Large intestine (tissue), 12 donors: ENCODE measurements around the gene ZFX. TPM values are rescaled to one million over a fixed set of nuclear protein-coding genes. Genes with fewer than 3 reads are reported as not detected.
"Not testable (repeated sequence)": the region's sequence is repeated elsewhere in the genome, so short reads cannot be mapped to it uniquely, and the experiment has no call there.

Source experiments
- DNase-seq, 2 donors: peaks; one replicate each; pipeline versions ENCODE4 v3.0.0 to v3.0.0-alpha.2; 2013
- H3K27ac ChIP-seq: one replicate; pipeline ENCODE4 v1.5.1; 2013; ENCODE audit warnings: low read length
- H3K27me3 ChIP-seq: 2 replicates; pipeline ENCODE4 v1.6.1; 2013; ENCODE audit warnings: low read length; ENCODE audit not compliant: control insufficient read depth, insufficient read depth
- H3K36me3 ChIP-seq: 2 replicates; pipeline ENCODE4 v1.6.1; 2013; ENCODE audit warnings: low read length; ENCODE audit not compliant: control insufficient read depth, insufficient read depth
- H3K4me1 ChIP-seq: one replicate; pipeline ENCODE4 v1.6.1; 2013; ENCODE audit warnings: low read length; ENCODE audit not compliant: control insufficient read depth, insufficient read depth
- H3K4me3 ChIP-seq: one replicate; pipeline ENCODE4 v1.5.1; 2013; ENCODE audit warnings: low read length
- H3K9me3 ChIP-seq: one replicate; pipeline ENCODE4 v1.6.1; 2013; ENCODE audit warnings: mild to moderate bottlenecking, low read depth, low read length, moderate library complexity; ENCODE audit not compliant: control insufficient read depth
- WGBS: methylation state at CpG from one replicate; pipeline ENCODE4 v1.1.5; 2013; ENCODE audit warnings: low lambda C conversion rate; ENCODE audit not compliant: insufficient coverage; 5-methylcytosine and 5-hydroxymethylcytosine counted together
- long read RNA-seq, 11 donors: transcript quantifications; one replicate each; lab custom pipeline, GENCODE V29; 2026
- polyA plus RNA-seq: library from polyadenylated mRNA; unstranded; fragments of 120-200 nt; gene quantifications from one replicate; pipeline ENCODE4 v1.2.1, GENCODE V29; 2013

ZFX gene
- 20.7 TPM for polyA plus RNA-seq
- long read RNA-seq, donor 1, full-length matches to known transcripts, result 2 of 2 reads
- long read RNA-seq, donor 1, partial matches to known transcripts, result 0 of 2 reads
- long read RNA-seq, donor 1, other reads (novel, unspliced or antisense), result 0 of 2 reads
- long read RNA-seq, donor 2, full-length matches to known transcripts, result 1 of 1 reads
- long read RNA-seq, donor 2, partial matches to known transcripts, result 0 of 1 reads
- long read RNA-seq, donor 2, other reads (novel, unspliced or antisense), result 0 of 1 reads
- long read RNA-seq, donor 3, partial matches to known transcripts, result 7 of 8 reads
- long read RNA-seq, donor 3, other reads (novel, unspliced or antisense), result 0 of 8 reads
- long read RNA-seq, donor 4, result 0 reads
- long read RNA-seq, donor 5, full-length matches to known transcripts, result 2 of 2 reads
- long read RNA-seq, donor 5, partial matches to known transcripts, result 0 of 2 reads
- long read RNA-seq, donor 5, other reads (novel, unspliced or antisense), result 0 of 2 reads
- long read RNA-seq, donor 6, partial matches to known transcripts, result 0 of 2 reads
- long read RNA-seq, donor 6, other reads (novel, unspliced or antisense), result 0 of 2 reads
- long read RNA-seq, donor 7, result 0 reads
- long read RNA-seq, donor 8, partial matches to known transcripts, result 0 of 1 reads
- long read RNA-seq, donor 8, other reads (novel, unspliced or antisense), result 0 of 1 reads
- long read RNA-seq, donor 9, result 0 reads
- long read RNA-seq, donor 10, result 0 reads
- long read RNA-seq, donor 11, partial matches to known transcripts, result 22 of 23 reads
- long read RNA-seq, donor 11, other reads (novel, unspliced or antisense), result 0 of 23 reads

- H3K27ac ChIP-seq, result peak within 1 kb of the TSS; percentile 94
- H3K27me3 ChIP-seq, result no peaks in the 10 kb centered on the region
- H3K4me1 ChIP-seq, result peaks cover 11% of the 10 kb centered on the region
- H3K9me3 ChIP-seq, result no peaks in the 10 kb centered on the region
- H3K36me3 ChIP-seq, result no peaks in the 10 kb centered on the region
- no CpG with 5 or more reads among the region's 104 CpGs for WGBS
- H3K4me3 ChIP-seq, result peak within 1 kb of the TSS; percentile 85
- DNase-seq, result peak in 1 of 2 donors; percentile 63
Observed at GRCh38 chrX:24149351-24150050, at the start of gene ZFX. TSS of gene ZFX (plus strand) at chrX:24149729. CDS start at chrX:24172743, 23,014 bp downstream.

DNA sequence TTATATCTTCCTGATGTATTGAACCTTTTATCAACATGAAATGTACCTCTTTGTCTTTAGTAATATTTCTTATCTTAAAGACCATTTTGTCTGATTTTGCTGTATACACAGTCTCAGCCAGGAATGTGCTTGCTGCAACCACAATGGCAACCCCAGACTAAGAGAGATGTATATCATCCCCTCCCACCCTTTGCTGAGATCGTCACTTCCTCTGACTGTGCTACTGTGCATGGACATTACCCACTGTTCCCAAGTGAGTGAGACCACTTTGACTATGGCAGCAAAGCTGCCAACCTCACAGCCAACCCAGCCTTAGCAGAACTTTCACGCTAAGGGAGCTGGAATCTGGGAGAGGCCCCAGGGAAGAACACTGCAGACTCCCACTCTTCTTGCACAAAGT is 48.8 kb upstream of the ZFX start:
- no CpG with 5 or more reads among the region's 2 CpGs for WGBS
- Histone ChIP-seq H3K27me3 (no peaks in the 10 kb centered on the region), H3K4me1 (no peaks in the 10 kb centered on the region), H3K27ac (no peak overlapping the region), H3K36me3 (no peaks in the 10 kb centered on the region), H3K9me3 (no peaks in the 10 kb centered on the region), H3K4me3 (no peak overlapping the region)
- no peak for DNase-seq

DNA sequence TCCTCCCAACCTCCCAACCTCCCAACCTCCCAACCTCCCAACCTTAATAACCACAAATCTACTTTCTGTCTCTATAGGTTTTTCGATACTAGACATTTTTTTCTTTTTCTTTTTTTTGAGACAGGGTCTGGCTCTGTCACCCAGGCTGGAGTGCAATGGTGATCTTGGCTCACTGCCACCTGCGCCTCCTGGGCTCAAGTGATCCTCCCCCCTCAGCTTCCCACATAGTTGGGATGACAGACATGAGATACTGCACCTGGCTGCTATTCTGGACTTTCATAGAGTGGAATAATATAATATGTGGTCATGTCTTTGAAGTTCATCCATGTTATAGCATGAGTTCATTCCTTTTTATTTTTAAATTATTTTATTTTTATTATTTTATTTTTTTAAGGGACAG is 39.5 kb upstream of the ZFX start:
- Histone ChIP-seq H3K27ac (no peak overlapping the region), H3K9me3 (no peaks in the 10 kb centered on the region), H3K4me3 (no peak overlapping the region), H3K36me3 (no peaks in the 10 kb centered on the region), H3K4me1 (no peaks in the 10 kb centered on the region), H3K27me3 (no peaks in the 10 kb centered on the region)
- WGBS, result no CpG with 5 or more reads among the region's 2 CpGs
- DNase-seq, result no peak

- Histone ChIP-seq H3K36me3 (no peaks in the 10 kb centered on the region), H3K27ac (no peak overlapping the region), H3K9me3 (no peaks in the 10 kb centered on the region), H3K27me3 (no peaks in the 10 kb centered on the region), H3K4me1 (no peaks in the 10 kb centered on the region), H3K4me3 (no peak overlapping the region)
- no CpG with 5 or more reads among the region's 2 CpGs for WGBS
- no peak for DNase-seq
Observed at GRCh38 chrX:24113181-24113580, 36.3 kb upstream of the ZFX start.

DNA sequence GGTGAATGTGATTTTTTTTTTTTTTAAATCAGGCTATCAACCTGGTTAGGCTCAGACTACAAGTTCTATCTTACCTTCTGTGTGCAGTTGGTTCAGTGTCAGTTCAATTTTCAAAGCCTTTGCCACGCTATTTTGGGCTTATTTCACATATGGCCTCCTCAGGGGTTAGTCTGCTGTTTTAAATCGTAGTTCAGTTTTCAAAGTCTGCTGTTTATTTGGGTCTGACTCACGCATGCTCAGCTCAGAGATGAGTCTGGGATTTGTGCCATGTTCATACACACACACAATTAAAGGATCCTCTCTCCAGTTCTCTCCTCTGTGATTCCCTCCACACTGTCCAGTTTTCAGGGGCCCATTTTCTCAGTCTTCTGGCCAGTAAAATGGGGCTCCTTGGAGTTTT is 32.3 kb upstream of the ZFX start:
- Histone ChIP-seq H3K27ac (no peak overlapping the region), H3K4me3 (no peak overlapping the region), H3K4me1 (no peaks in the 10 kb centered on the region), H3K9me3 (no peaks in the 10 kb centered on the region), H3K27me3 (no peaks in the 10 kb centered on the region), H3K36me3 (no peaks in the 10 kb centered on the region)
- DNase-seq, result peak; percentile 2 to 12
- WGBS, result 80% methylated on average over 1 of the region's 3 CpGs

DNA sequence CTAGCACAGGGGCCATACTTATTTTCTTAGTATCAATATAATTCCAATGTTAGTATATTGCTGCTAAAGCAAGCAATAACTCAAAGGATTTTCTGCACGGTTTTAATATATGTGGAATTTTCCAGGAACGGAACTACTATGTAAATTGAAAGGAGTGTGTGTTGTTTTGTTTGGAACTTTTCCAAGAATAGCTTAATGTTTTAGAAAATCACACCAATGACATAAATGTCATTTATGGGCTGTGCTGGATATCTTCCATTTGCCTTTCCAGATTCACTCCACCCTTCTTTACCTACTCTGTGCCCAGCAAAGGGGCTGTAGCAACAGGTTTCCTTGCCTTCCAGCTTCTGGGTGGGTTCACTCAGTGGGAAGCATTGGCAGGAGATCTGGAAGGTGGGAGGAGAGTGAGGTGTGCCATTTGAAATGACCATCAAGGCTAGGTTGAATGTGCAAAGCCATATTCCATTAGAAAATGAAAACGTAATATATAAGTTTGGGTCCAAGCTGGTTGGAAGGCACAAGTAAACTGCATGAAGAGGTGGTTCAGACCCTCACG is 25.2 kb upstream of the ZFX start:
- WGBS, result no CpG with 5 or more reads among the region's 4 CpGs
- no peak overlapping the region for H3K4me3 ChIP-seq
- no peaks in the 10 kb centered on the region for H3K9me3 ChIP-seq
- no peaks in the 10 kb centered on the region for H3K27me3 ChIP-seq
- H3K36me3 ChIP-seq, result no peaks in the 10 kb centered on the region
- DNase-seq, result no peak
- H3K4me1 ChIP-seq, result no peaks in the 10 kb centered on the region
- no peak overlapping the region for H3K27ac ChIP-seq

GRCh38 chrX:24125028-24125612 is 24.4 kb upstream of the ZFX start:
- no peaks in the 10 kb centered on the region for H3K27me3 ChIP-seq
- H3K27ac ChIP-seq, result no peak overlapping the region
- no CpG with 5 or more reads among the region's 8 CpGs for WGBS
- no peaks in the 10 kb centered on the region for H3K4me1 ChIP-seq
- no peaks in the 10 kb centered on the region for H3K9me3 ChIP-seq
- DNase-seq, result peak; percentile 35 to 68
- no peaks in the 10 kb centered on the region for H3K36me3 ChIP-seq
- H3K4me3 ChIP-seq, result no peak overlapping the region

DNA sequence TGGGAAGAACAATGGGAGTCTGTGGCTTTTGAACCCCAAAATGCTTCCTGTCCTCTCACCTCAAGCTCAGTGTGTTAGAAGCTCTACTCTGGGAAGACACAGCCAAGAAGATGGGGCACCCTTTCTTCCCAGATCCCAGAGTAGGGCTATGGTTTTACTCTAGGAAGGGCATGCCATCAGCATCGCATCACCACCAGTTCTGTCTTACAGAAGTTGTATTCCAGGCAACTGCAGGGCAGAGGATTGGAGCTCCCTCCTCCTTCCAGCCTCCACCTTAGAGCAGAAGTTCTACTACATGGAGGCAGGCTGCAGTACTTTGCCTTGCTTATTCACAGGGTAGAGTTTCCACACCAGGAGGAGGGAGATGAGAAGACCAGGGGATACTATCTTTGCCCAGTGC is 18.1 kb upstream of the ZFX start:
- H3K9me3 ChIP-seq, result no peaks in the 10 kb centered on the region
- no peak overlapping the region for H3K27ac ChIP-seq
- DNase-seq, result no peak
- no peaks in the 10 kb centered on the region for H3K27me3 ChIP-seq
- no peak overlapping the region for H3K4me3 ChIP-seq
- H3K4me1 ChIP-seq, result no peaks in the 10 kb centered on the region
- no CpG with 5 or more reads among the region's 1 CpG for WGBS
- no peaks in the 10 kb centered on the region for H3K36me3 ChIP-seq

GRCh38 chrX:24133312-24133711 is 16.2 kb upstream of the ZFX start:
- H3K27ac ChIP-seq, result no peak overlapping the region
- H3K27me3 ChIP-seq, result no peaks in the 10 kb centered on the region
- DNase-seq, result no peak
- no CpG with 5 or more reads among the region's 5 CpGs for WGBS
- no peak overlapping the region for H3K4me3 ChIP-seq
- H3K9me3 ChIP-seq, result no peaks in the 10 kb centered on the region
- H3K36me3 ChIP-seq, result no peaks in the 10 kb centered on the region
- H3K4me1 ChIP-seq, result no peaks in the 10 kb centered on the region

- no CpG with 5 or more reads among the region's 9 CpGs for WGBS
- not testable (repeated sequence) for H3K9me3 ChIP-seq, H3K4me1 ChIP-seq, H3K4me3 ChIP-seq, DNase-seq, H3K36me3 ChIP-seq, H3K27ac ChIP-seq, H3K27me3 ChIP-seq
Observed at GRCh38 chrX:24135768-24136167, 13.8 kb upstream of the ZFX start.
